K562 (cell line): ENCODE measurements around the gene GRAMD4. TPM values are rescaled to one million over a fixed set of nuclear protein-coding genes. Genes with fewer than 3 reads are reported as not detected.

Experiments used
- ARID3A ChIP-seq: IDR thresholded peaks from 2 replicates; pipeline ENCODE4 v1.6.1; 2012; ENCODE audit warnings: low read depth, low read length, improper control_type of control experiment, borderline replicate concordance
- DDX20 ChIP-seq: fragments of 450-650 bp; IDR thresholded peaks from 2 replicates; pipeline ENCODE4 v1.6.1; 2016; ENCODE audit warnings: missing genetic modification characterization, low read depth, mild to moderate bottlenecking, missing compliant biosample characterization, moderate library complexity
- DPF2 ChIP-seq: fragments of 450-650 bp; IDR thresholded peaks from 2 replicates; pipeline ENCODE4 v1.6.1; 2016
- JUND ChIP-seq, 2 experiments: IDR thresholded peaks; 2 replicates in 1 of 2; 3 replicates in 1 of 2; pipeline ENCODE4 v1.6.1; 2011; ENCODE audit warnings: borderline replicate concordance in 2 of 2, low read depth in 2 of 2, low read length in 2 of 2, improper control_type of control experiment in 1 of 2, missing biosample characterization in 1 of 2, missing genetic modification characterization in 1 of 2, missing genetic modification reagents in 1 of 2
- KAT8 ChIP-seq: fragments of 450-650 bp; IDR thresholded peaks from 2 replicates; pipeline ENCODE4 v1.6.1; 2016; ENCODE audit warnings: low read depth, mild to moderate bottlenecking
- MEF2D ChIP-seq: conservative IDR thresholded peaks from 2 replicates; pipeline ENCODE4 v1.6.1; 2016; ENCODE audit warnings: low read depth, missing genetic modification characterization, missing compliant biosample characterization
- MEIS2 ChIP-seq: fragments of 450-650 bp; IDR thresholded peaks from 2 replicates; pipeline ENCODE4 v1.6.1; 2014; ENCODE audit warnings: mild to moderate bottlenecking; ENCODE audit not compliant: partially characterized antibody
- MNT ChIP-seq, 2 experiments: fragments of 450-650 bp; conservative IDR thresholded peaks; 2 replicates each; pipeline ENCODE4 v1.6.1; 2017; ENCODE audit warnings: mild to moderate bottlenecking in 2 of 2, moderate library complexity in 2 of 2
- PRPF4 ChIP-seq: fragments of 200-400 bp; formaldehyde crosslinking; IDR thresholded peaks from one replicate; pipeline ENCODE4 v1.6.1; 2017; ENCODE audit warnings: low read length, low read depth, mild to moderate bottlenecking; ENCODE audit not compliant: insufficient read depth, poor library complexity, severe bottlenecking
- RBM39 ChIP-seq: fragments of 200-400 bp; formaldehyde crosslinking; optimal IDR thresholded peaks from 2 replicates; pipeline ENCODE3; 2018; ENCODE audit warnings: low read depth, low read length
- TSC22D4 ChIP-seq: fragments of 450-650 bp; IDR thresholded peaks from 2 replicates; pipeline ENCODE4 v1.6.1; 2016; ENCODE audit warnings: missing genetic modification characterization, missing biosample characterization, control low read depth
- VEZF1 ChIP-seq: fragments of 200-800 bp; sonication (Bioruptor generic); IDR thresholded peaks from 2 replicates; pipeline ENCODE4 v1.6.1; 2017; ENCODE audit warnings: missing genetic modification characterization, missing compliant biosample characterization
- ZBTB40 ChIP-seq, 2 experiments: fragments of 450-650 bp in 1 of 2; sonication (generic) in 1 of 2; formaldehyde crosslinking in 1 of 2; IDR thresholded peaks; 2 replicates each; pipeline versions ENCODE4 v1.7.1 to v1.9.0; 2016 to 2022; ENCODE audit warnings: inconsistent platforms in 1 of 2, mild to moderate bottlenecking in 1 of 2, missing genetic modification reagents in 1 of 2
- polyA plus RNA-seq, 8 experiments: library from polyadenylated mRNA; depleted of rRNA in 4 of 8; stranded (reverse) in 5 of 8; unstranded in 3 of 8; fragments of >200 nt; fragmentation: Nextera tagmentation in 2 of 8; fragmentation: Illumina TruSeq in 1 of 8; extraction: Ambion mirVana in 2 of 8; extraction: Trizol in 1 of 8; gene quantifications; 2 replicates each; pipeline versions ENCODE4 v1.2.1 to v1.2.3, GENCODE V29; 2011 to 2014; ENCODE audit warnings: inconsistent platforms in 1 of 8, missing spikeins in 1 of 8
- total RNA-seq, 7 experiments: library from RNA; depleted of rRNA in 6 of 7; stranded (reverse); fragments of >200 nt in 6 of 7; fragmentation: Illumina TruSeq in 2 of 7; extraction: Trizol in 2 of 7; gene quantifications; 2 replicates each; pipeline versions ENCODE4 v1.2.1 to v1.2.3, GENCODE V29; 2011 to 2021; ENCODE audit warnings: low replicate concordance in 1 of 7

GRAMD4 gene
- total and polyA plus RNA-seq, 9 of the 15 experiments (the other 6 are each of a cell fraction or from before 2014, with no cell fraction given) = 0.18 to 44.8 (median 18.6) TPM

GRCh38 chr22:46604306-46604690, 15.9 kb upstream of the GRAMD4 start (continued):
- TF ChIP-seq ZBTB40 (IDR thresholded peaks at IDR 0.05) = peak; percentile 63; the same call in 1 of the 2 replicates
- TF ChIP-seq ZBTB40 (CRISPR knock-in tag; IDR thresholded peaks at IDR 0.05) = no peak
- no peak for TF ChIP-seq RBM39
- no peak for TF ChIP-seq ARID3A
- TF ChIP-seq PRPF4 = no peak
- no peak for TF ChIP-seq KAT8
- peak; percentile 62 to 63 for TF ChIP-seq MNT (conservative IDR thresholded peaks at IDR 0.05)
- no peak for TF ChIP-seq MEF2D
- TF ChIP-seq VEZF1 (CRISPR knock-in tag) = peak; percentile 86
- peak; percentile 44 for TF ChIP-seq MEIS2
- peak; percentile 97 for TF ChIP-seq DPF2
- TF ChIP-seq JUND (IDR thresholded peaks at IDR 0.05; ENCODE audit: borderline replicate concordance, low read depth, low read length) = peak; percentile 66
- no peak; the same call in 2 of the 3 replicates for TF ChIP-seq JUND (tag; IDR thresholded peaks at IDR 0.05; ENCODE audit: borderline replicate concordance, low read depth, low read length)
- no peak for TF ChIP-seq DDX20 (tag)
- TF ChIP-seq TSC22D4 (tag) = no peak
